Mucosa of rectum (tissue), 2 donors: ENCODE results near the gene MTMR11.

Source experiments
- H3K27ac ChIP-seq, 2 donors: one replicate each; pipeline ENCODE4 v1.7.0; 2013; ENCODE audit warnings: inconsistent platforms in 2 of 2, low read depth in 2 of 2, low read length in 2 of 2
- H3K27me3 ChIP-seq, 2 donors: one replicate each; pipeline ENCODE4 v1.7.0; 2013; ENCODE audit warnings: low read length in 2 of 2; ENCODE audit not compliant: control insufficient read depth in 2 of 2, insufficient read depth in 2 of 2
- H3K36me3 ChIP-seq, 2 donors: one replicate each; pipeline ENCODE4 v1.7.0; 2013; ENCODE audit warnings: low read length in 2 of 2; ENCODE audit not compliant: control insufficient read depth in 2 of 2, insufficient read depth in 2 of 2
- H3K4me1 ChIP-seq, 2 donors: one replicate each; pipeline ENCODE4 v1.7.0; 2013; ENCODE audit warnings: low read length in 2 of 2, mild to moderate bottlenecking in 1 of 2; ENCODE audit not compliant: control insufficient read depth in 2 of 2, insufficient read depth in 2 of 2
- H3K4me3 ChIP-seq, 2 donors: one replicate each; pipeline ENCODE4 v1.7.0; 2013; ENCODE audit warnings: low read length in 2 of 2
- H3K9ac ChIP-seq, 2 donors: one replicate each; pipeline ENCODE4 v1.7.0; 2013; ENCODE audit warnings: low read length in 2 of 2, low read depth in 1 of 2, mild to moderate bottlenecking in 1 of 2
- H3K9me3 ChIP-seq, 2 donors: one replicate each; pipeline ENCODE4 v1.7.0; 2013; ENCODE audit warnings: low read length in 2 of 2; ENCODE audit not compliant: control insufficient read depth in 2 of 2
- donor health status: healthy.
- donor health status: Normal muscosa, but diverticular disease.

Gene MTMR11

DNA sequence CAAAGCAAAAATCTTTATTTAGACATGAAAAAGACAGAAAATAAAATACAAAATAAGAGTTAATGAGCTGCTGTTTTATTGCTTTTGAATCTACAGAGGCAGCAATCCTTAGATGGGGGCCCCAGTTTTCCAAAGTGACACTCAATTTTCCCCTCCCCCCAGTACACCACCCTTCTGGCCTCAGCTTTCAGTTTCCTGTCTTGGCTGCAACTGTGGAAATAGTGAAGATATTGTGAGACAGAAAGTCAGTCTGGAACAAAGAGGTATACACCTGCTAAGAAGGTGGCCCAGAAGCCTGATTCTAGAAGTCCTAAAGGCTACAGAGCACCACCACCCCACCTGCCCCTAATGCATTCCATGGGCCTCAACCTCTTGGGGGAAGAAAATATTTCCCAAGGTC, 1.1 kb upstream of the MTMR11 start:
- H3K36me3 ChIP-seq, result peaks cover 10 to 15% of the 10 kb centered on the region in 2 donors
- H3K4me3 ChIP-seq, result peak overlapping the region; percentile 88 to 90
- H3K9me3 ChIP-seq, result no peaks in the 10 kb centered on the region
- H3K9ac ChIP-seq, result peak overlapping the region; percentile 17 to 66
- peaks cover 34 to 71% of the 10 kb centered on the region in 2 donors for H3K4me1 ChIP-seq
- H3K27me3 ChIP-seq, result no peaks in the 10 kb centered on the region
- peak overlapping the region; percentile 91 to 92 for H3K27ac ChIP-seq

DNA sequence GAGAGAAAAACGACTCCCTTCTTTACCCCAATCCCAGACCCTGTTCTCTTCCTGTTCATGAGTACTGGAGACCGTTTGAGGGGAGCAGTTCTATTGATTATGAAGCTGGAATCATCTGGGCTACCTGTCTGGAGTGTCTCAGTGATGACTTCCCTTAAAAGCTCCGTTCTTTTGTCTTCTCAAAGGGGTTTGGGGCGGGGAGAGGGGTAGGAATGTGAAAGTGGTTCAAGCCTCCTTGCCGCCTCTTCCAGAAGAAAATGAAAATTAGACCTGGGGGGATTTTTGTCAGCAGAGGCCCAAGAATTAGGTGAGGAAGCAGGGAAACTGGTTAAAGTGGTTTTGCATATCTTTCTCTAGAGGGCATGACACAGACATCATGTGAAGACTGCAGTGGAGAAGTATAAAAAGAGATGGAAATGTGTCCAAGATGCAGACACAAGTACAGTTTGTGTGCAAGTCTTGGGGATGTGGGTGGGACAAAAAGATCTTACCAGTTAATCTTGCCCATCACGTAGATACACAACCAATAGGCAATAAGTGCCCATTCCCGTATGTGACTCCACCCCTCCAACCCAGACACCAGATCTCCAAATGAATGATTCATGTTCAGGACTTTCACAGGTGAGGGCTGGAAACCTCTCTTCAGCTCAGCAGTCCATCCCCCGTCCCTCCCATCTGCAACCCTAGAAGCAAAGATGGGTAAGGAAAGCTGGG, 470 bp upstream of the MTMR11 start:
- Histone ChIP-seq H3K36me3 (peaks cover 10 to 16% of the 10 kb centered on the region in 2 donors), H3K27ac (peak overlapping the region; percentile 91 to 92), H3K27me3 (no peaks in the 10 kb centered on the region), H3K4me1 (peaks cover 34 to 69% of the 10 kb centered on the region in 2 donors), H3K4me3 (peak overlapping the region; percentile 88 to 90), H3K9ac (peak overlapping the region; percentile 84), H3K9me3 (no peaks in the 10 kb centered on the region)

- H3K27ac ChIP-seq, result peak overlapping the region; percentile 6 to 20
- peaks cover 44 to 73% of the 10 kb centered on the region in 2 donors for H3K4me1 ChIP-seq
- peak overlapping the region; percentile 22 to 52 for H3K9ac ChIP-seq
- peaks cover 32 to 43% of the 10 kb centered on the region in 2 donors for H3K36me3 ChIP-seq
- no peaks in the 10 kb centered on the region for H3K27me3 ChIP-seq
- H3K9me3 ChIP-seq, result no peaks in the 10 kb centered on the region
- peak overlapping the region; percentile 88 to 90 for H3K4me3 ChIP-seq
These were observed 2.3 kb downstream of the MTMR11 start for GRCh38 chr1:149934356-149934755.

DNA sequence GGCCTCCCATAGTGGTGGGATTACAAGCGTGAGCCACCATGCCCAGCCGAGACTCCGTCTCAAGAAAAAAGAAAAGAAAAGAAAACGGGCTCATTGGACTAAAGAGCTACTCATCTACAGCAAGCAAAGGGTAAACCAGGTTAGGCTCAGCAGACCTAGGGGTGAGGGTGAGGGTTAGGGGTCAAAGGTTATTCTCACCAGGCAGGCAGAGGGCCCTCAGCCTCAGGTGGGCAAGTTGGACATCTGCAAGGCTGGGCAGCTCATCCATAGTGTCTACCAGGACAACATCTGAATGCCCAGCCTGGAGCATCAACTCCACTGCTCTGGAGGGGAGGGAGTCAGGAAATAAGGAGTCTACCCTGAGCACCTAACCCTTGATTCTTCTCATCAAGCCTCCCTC, 3.5 kb downstream of the MTMR11 start:
- H3K9ac ChIP-seq, result peak overlapping the region in 1 of 2 donors; percentile 13
- no peaks in the 10 kb centered on the region for H3K27me3 ChIP-seq
- peak overlapping the region; percentile 35 to 45 for H3K4me3 ChIP-seq
- peaks cover 34 to 46% of the 10 kb centered on the region in 2 donors for H3K36me3 ChIP-seq
- H3K4me1 ChIP-seq, result peaks cover 47 to 71% of the 10 kb centered on the region in 2 donors
- no peaks in the 10 kb centered on the region for H3K9me3 ChIP-seq
- H3K27ac ChIP-seq, result peak overlapping the region; percentile 66 to 77

- Histone ChIP-seq H3K4me3 (peak overlapping the region in 1 of 2 donors; percentile 51), H3K9ac (peak overlapping the region in 1 of 2 donors; percentile 4), H3K27ac (peak overlapping the region; percentile 66 to 77), H3K36me3 (peaks cover 34 to 46% of the 10 kb centered on the region in 2 donors), H3K4me1 (peaks cover 44 to 67% of the 10 kb centered on the region in 2 donors), H3K9me3 (no peaks in the 10 kb centered on the region), H3K27me3 (no peaks in the 10 kb centered on the region)
These were observed 4.2 kb downstream of the MTMR11 start for GRCh38 chr1:149932474-149932873.

DNA sequence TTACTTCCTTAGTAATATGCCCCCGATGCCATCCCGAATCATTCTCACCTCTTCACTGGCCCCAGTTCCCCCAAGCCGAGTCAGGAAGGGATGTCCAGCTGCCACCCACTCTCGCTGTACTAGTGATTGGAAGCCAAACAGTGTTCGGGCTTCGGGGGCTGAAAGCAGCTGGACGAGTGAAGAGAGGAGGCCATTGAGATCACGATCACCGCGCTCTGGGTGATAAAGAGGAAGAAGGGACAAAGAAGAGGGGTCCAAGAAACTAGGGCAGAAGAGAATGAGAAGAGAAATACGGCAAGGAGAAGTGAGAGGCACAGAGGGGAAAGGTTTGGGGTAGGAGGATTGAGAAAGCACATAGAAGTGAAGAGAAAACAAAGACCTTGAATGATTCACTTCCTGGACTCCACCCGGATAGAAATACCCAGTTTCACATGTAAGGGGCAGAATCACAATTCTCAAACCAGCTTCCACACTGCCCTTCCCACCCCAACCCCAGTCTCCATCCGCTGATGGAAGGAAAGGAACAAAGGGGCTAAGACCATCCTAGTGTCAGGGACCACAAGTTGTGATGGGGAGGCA, 5.4 kb downstream of the MTMR11 start:
- H3K9ac ChIP-seq, result peak overlapping the region in 1 of 2 donors; percentile 23
- H3K4me3 ChIP-seq, result peak overlapping the region; percentile 51 to 58
- H3K36me3 ChIP-seq, result peaks cover 39 to 53% of the 10 kb centered on the region in 2 donors
- H3K9me3 ChIP-seq, result no peaks in the 10 kb centered on the region
- peak overlapping the region; percentile 70 to 77 for H3K27ac ChIP-seq
- no peaks in the 10 kb centered on the region for H3K27me3 ChIP-seq
- H3K4me1 ChIP-seq, result peaks cover 46 to 69% of the 10 kb centered on the region in 2 donors

DNA sequence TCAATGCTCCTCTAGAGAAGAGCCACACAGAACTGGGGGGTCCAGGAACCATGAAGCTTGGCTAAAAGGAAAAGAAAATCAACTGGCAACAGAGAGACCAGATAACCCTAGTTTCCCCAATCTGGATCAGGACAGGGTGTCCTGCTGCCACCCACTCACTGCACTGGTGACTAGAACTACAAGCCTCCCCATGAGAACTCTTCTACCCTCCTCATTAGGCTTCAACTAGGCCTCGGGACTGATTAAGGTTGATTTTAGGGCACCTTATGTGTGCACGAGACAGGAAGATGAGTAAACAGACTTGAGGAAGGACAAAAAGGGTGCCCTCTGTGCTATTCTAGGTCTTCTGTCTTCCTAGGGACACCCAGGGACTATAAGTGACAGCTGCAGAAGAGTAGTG, 6.8 kb downstream of the MTMR11 start:
- Histone ChIP-seq H3K9ac (no peak overlapping the region), H3K4me3 (no peak overlapping the region), H3K27ac (peak overlapping the region in 1 of 2 donors; percentile 95), H3K4me1 (peaks cover 47 to 64% of the 10 kb centered on the region in 2 donors), H3K36me3 (peaks cover 53 to 67% of the 10 kb centered on the region in 2 donors), H3K27me3 (no peaks in the 10 kb centered on the region), H3K9me3 (no peaks in the 10 kb centered on the region)

DNA sequence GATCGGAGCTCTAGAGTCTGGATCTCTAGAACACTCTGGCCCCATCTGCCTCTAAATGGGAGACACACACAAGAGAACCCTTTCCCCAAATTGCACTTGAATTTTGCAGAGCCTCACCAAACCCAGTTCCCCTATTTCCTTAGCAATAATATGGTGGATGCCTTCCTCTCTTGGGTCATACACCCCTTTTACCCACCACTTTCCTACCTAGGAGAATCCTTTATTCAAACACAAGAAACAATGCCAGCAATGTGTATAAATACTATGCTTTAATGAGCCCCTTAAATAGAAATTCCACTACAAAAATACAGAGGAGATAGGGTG, 8.3 kb downstream of the MTMR11 start:
- Histone ChIP-seq H3K9me3 (no peaks in the 10 kb centered on the region), H3K27ac (peak overlapping the region; percentile 95), H3K36me3 (peaks cover 55 to 69% of the 10 kb centered on the region in 2 donors)

GRCh38 chr1:149927563-149928400, 8.9 kb downstream of the MTMR11 start, which contains the start of gene SF3B4:
SF3B4 (minus strand) TSS chr1:149927803; CDS start chr1:149927759, 44 bp downstream.
- Histone ChIP-seq H3K36me3 (peaks cover 61 to 72% of the 10 kb centered on the region in 2 donors), H3K4me1 (peaks cover 34 to 48% of the 10 kb centered on the region in 2 donors), H3K4me3 (peak within 1 kb of the TSS; percentile 84 to 98), H3K9ac (peak within 1 kb of the TSS; percentile 84 to 85), H3K27me3 (no peaks in the 10 kb centered on the region), H3K9me3 (no peaks in the 10 kb centered on the region), H3K27ac (peak within 1 kb of the TSS; percentile 95)

More for the DNA sequence above, 8.3 kb downstream of the MTMR11 start:
- Histone ChIP-seq H3K27me3 (no peaks in the 10 kb centered on the region), H3K4me1 (peaks cover 34 to 50% of the 10 kb centered on the region in 2 donors), H3K4me3 (peak overlapping the region; percentile 84 to 98), H3K9ac (peak overlapping the region; percentile 84 to 85)
